ENCODE results near the gene ENPP5. TPM values are rescaled to one million over a fixed set of nuclear protein-coding genes. Genes with fewer than 3 reads are reported as not detected.

ENPP5 gene
- total RNA-seq, 1 donor from 2014 or later = 1.4 TPM

DNA sequence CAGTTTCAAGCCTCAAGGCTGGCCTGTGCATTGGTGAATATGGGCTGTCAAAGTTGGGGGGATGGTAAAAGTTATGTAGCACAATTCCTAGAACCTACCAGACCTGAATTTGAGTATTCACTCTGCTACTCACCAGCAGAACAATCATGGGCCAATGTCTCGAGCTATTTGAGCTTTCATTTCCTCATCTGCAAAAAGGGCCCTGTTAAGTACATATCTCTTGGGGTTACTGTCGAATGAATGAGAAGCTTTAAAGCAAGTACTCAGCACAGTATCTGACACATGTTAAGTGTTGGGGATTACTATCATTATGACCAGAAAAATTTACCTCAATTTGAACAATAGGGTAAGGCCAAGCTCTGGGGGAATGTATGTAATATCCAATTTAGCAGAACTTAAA, 54.5 kb downstream of the ENPP5 start:
- TF ChIP-seq, protein P1, sequence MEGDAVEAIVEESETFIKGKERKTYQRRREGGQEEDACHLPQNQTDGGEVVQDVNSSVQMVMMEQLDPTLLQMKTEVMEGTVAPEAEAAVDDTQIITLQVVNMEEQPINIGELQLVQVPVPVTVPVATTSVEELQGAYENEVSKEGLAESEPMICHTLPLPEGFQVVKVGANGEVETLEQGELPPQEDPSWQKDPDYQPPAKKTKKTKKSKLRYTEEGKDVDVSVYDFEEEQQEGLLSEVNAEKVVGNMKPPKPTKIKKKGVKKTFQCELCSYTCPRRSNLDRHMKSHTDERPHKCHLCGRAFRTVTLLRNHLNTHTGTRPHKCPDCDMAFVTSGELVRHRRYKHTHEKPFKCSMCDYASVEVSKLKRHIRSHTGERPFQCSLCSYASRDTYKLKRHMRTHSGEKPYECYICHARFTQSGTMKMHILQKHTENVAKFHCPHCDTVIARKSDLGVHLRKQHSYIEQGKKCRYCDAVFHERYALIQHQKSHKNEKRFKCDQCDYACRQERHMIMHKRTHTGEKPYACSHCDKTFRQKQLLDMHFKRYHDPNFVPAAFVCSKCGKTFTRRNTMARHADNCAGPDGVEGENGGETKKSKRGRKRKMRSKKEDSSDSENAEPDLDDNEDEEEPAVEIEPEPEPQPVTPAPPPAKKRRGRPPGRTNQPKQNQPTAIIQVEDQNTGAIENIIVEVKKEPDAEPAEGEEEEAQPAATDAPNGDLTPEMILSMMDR (IDR thresholded peaks at IDR 0.05; ENCODE audit: insufficient read depth, low read depth, low read length) = no peak
- no peak for TF ChIP-seq EZH2 (IDR thresholded peaks at IDR 0.05; ENCODE audit: insufficient read depth, low read length)
- Mint-ChIP-seq H3K27me3 (ENCODE audit: low read depth, unreplicated experiment) (peaks cover 5% of the 10 kb centered on the region), H3K36me3 (ENCODE audit: low read depth, unreplicated experiment) (no peaks in the 10 kb centered on the region), H3K4me1 (ENCODE audit: low read depth, unreplicated experiment) (no peaks in the 10 kb centered on the region), H3K9me3 (ENCODE audit: unreplicated experiment) (peaks cover 6% of the 10 kb centered on the region), H3K4me3 (ENCODE audit: unreplicated experiment) (no peak overlapping the region), H3K27ac (ENCODE audit: unreplicated experiment) (no peak overlapping the region)
- Histone ChIP-seq H3K27me3 (ENCODE audit: insufficient read depth, low read length) (no peaks in the 10 kb centered on the region), H3K4me1 (ENCODE audit: insufficient read depth, low read length) (no peaks in the 10 kb centered on the region), H4K20me1 (ENCODE audit: insufficient read depth, low read length) (no peaks in the 10 kb centered on the region), H2AFZ (ENCODE audit: low read depth, low read length) (no peak overlapping the region), H3K79me2 (ENCODE audit: insufficient read depth, low read length) (no peaks in the 10 kb centered on the region), H3K27ac (ENCODE audit: low read depth, low read length) (no peak overlapping the region), H3K9me3 (ENCODE audit: insufficient read depth, low read depth, low read length) (no peaks in the 10 kb centered on the region), H3K4me3 (ENCODE audit: insufficient read depth, low read depth, low read length) (no peak overlapping the region), H3K4me2 (ENCODE audit: low read length) (no peak overlapping the region), H3K36me3 (ENCODE audit: insufficient read depth, low read length) (no peaks in the 10 kb centered on the region), H3K9ac (ENCODE audit: low read length) (no peak overlapping the region)
- DNase-seq (ENCODE audit: low read depth) (no peak), FAIRE-seq (no peak)

GRCh38 chr6:46115634-46116033, 55.1 kb downstream of the ENPP5 start:
- H3K9me3 ChIP-seq (ENCODE audit: insufficient read depth, low read depth, low read length) = no peaks in the 10 kb centered on the region
- H3K9ac ChIP-seq (ENCODE audit: low read length) = no peak overlapping the region
- no peaks in the 10 kb centered on the region for H3K4me1 ChIP-seq (ENCODE audit: insufficient read depth, low read length)
- H2AFZ ChIP-seq (ENCODE audit: low read depth, low read length) = no peak overlapping the region
- no peak overlapping the region for H3K4me2 ChIP-seq (ENCODE audit: low read length)
- no peak overlapping the region for H3K4me3 ChIP-seq (ENCODE audit: insufficient read depth, low read depth, low read length)
- H3K4me1 Mint-ChIP-seq (ENCODE audit: low read depth, unreplicated experiment) = no peaks in the 10 kb centered on the region
- H4K20me1 ChIP-seq (ENCODE audit: insufficient read depth, low read length) = no peaks in the 10 kb centered on the region
- no peaks in the 10 kb centered on the region for H3K79me2 ChIP-seq (ENCODE audit: insufficient read depth, low read length)
- no peak for TF ChIP-seq EZH2 (IDR thresholded peaks at IDR 0.05; ENCODE audit: insufficient read depth, low read length)
- TF ChIP-seq, protein P1 (IDR thresholded peaks at IDR 0.05; ENCODE audit: insufficient read depth, low read depth, low read length) = no peak
- H3K9me3 Mint-ChIP-seq (ENCODE audit: unreplicated experiment) = peaks cover 3% of the 10 kb centered on the region
- no peaks in the 10 kb centered on the region for H3K27me3 ChIP-seq (ENCODE audit: insufficient read depth, low read length)
- peaks cover 5% of the 10 kb centered on the region for H3K27me3 Mint-ChIP-seq (ENCODE audit: low read depth, unreplicated experiment)
- no peaks in the 10 kb centered on the region for H3K36me3 ChIP-seq (ENCODE audit: insufficient read depth, low read length)
- H3K27ac ChIP-seq (ENCODE audit: low read depth, low read length) = no peak overlapping the region
- no peaks in the 10 kb centered on the region for H3K36me3 Mint-ChIP-seq (ENCODE audit: low read depth, unreplicated experiment)
- no peak overlapping the region for H3K4me3 Mint-ChIP-seq (ENCODE audit: unreplicated experiment)
- DNase-seq (ENCODE audit: low read depth) (no peak), FAIRE-seq (no peak)
- H3K27ac Mint-ChIP-seq (ENCODE audit: unreplicated experiment) = no peak overlapping the region

- Histone ChIP-seq H3K79me2 (ENCODE audit: insufficient read depth, low read length) (no peaks in the 10 kb centered on the region), H3K27me3 (ENCODE audit: insufficient read depth, low read length) (no peaks in the 10 kb centered on the region), H3K4me1 (ENCODE audit: insufficient read depth, low read length) (no peaks in the 10 kb centered on the region), H4K20me1 (ENCODE audit: insufficient read depth, low read length) (no peaks in the 10 kb centered on the region), H3K4me3 (ENCODE audit: insufficient read depth, low read depth, low read length) (no peak overlapping the region), H3K9ac (ENCODE audit: low read length) (no peak overlapping the region), H3K36me3 (ENCODE audit: insufficient read depth, low read length) (no peaks in the 10 kb centered on the region), H3K9me3 (ENCODE audit: insufficient read depth, low read depth, low read length) (no peaks in the 10 kb centered on the region), H3K27ac (ENCODE audit: low read depth, low read length) (no peak overlapping the region), H2AFZ (ENCODE audit: low read depth, low read length) (no peak overlapping the region), H3K4me2 (ENCODE audit: low read length) (no peak overlapping the region)
- Mint-ChIP-seq H3K27ac (ENCODE audit: unreplicated experiment) (no peak overlapping the region), H3K9me3 (ENCODE audit: unreplicated experiment) (peaks cover 7% of the 10 kb centered on the region), H3K27me3 (ENCODE audit: low read depth, unreplicated experiment) (peaks cover 5% of the 10 kb centered on the region), H3K4me3 (ENCODE audit: unreplicated experiment) (no peak overlapping the region), H3K4me1 (ENCODE audit: low read depth, unreplicated experiment) (no peaks in the 10 kb centered on the region), H3K36me3 (ENCODE audit: low read depth, unreplicated experiment) (no peaks in the 10 kb centered on the region)
- DNase-seq (ENCODE audit: low read depth) = no peak
- no peak for TF ChIP-seq EZH2 (IDR thresholded peaks at IDR 0.05; ENCODE audit: insufficient read depth, low read length)
- TF ChIP-seq, protein P1 (IDR thresholded peaks at IDR 0.05; ENCODE audit: insufficient read depth, low read depth, low read length) = no peak
- no peak for FAIRE-seq
These were observed 57.4 kb downstream of the ENPP5 start for GRCh38 chr6:46113370-46113769.

Other genes with a start within 250 kb of the ENPP5 start
- gene CLIC5, start 155.1 kb downstream of the ENPP5 start, total RNA-seq = 0.14 and 0.32 TPM in 2 replicates
- 5.0 and 5.7 TPM in 2 replicates for gene ENPP4, start 41.0 kb downstream of the ENPP5 start, total RNA-seq